ENCODE results near the gene LONRF2. TPM values are rescaled to one million over a fixed set of nuclear protein-coding genes. Genes with fewer than 3 reads are reported as not detected.

Gene LONRF2
- total RNA-seq, 1 donor from 2014 or later = 0.16 TPM

DNA sequence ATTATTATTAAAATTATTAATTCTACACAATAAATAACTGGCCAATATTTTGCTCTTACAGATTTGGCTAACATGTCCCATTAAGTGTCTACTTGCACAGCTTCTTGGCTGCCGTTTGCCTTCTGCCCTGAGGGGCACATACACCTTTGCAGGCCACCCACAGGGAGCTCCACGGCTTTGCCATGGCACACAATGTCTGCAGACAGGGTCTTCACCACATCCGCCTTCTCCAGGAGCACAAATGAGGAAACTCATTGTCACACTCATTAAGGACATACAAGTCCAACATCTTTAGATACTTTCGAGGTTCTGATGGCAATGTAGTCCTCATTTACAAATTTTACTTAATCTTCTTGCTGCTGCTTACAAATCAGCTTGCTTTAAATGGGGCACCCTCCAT is 45.6 kb downstream of the LONRF2 start:
- intact Hi-C loops (cut with micrococcal nuclease) = no loop called here

- intact Hi-C loops (cut with micrococcal nuclease) = no loop called here
These were observed 47.1 kb downstream of the LONRF2 start for GRCh38 chr2:100275200-100275589.

DNA sequence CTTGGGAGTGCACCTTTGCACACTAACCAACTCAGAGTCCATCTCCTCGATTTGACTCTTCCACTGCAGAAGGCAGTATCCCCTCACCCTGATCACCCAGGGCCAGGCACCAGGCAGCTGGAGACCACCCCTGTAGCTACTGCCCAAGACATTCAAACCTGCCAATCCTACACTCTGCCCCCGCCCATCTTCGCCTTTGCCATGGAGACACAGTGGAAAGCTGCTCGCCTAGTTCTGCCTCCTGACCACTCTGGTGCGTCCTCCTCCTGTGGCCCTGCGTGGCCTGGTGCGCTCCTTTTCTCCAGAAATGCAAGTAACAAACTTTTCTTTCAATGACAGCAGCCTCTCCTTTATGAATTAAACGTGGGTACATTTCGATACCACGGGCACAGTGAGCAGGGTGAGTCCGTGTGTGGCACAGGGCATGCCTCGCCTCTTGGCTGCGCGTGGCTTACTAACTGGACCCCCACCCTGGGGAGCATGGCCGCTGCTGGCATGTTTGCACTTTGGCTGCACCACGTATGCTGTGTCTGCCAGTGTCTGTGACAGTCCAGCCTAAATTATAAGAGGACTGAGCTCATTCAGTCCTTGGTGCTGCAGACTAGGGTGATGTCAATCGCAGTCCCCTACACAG is 47.6 kb downstream of the LONRF2 start:
- intact Hi-C loops (cut with micrococcal nuclease) = no loop called here

GRCh38 chr2:100274076-100274475 is 48.2 kb downstream of the LONRF2 start:
- intact Hi-C loops (cut with micrococcal nuclease) = no loop called here

GRCh38 chr2:100273387-100273786 is 48.9 kb downstream of the LONRF2 start:
- intact Hi-C loops (cut with micrococcal nuclease) = no loop called here

DNA sequence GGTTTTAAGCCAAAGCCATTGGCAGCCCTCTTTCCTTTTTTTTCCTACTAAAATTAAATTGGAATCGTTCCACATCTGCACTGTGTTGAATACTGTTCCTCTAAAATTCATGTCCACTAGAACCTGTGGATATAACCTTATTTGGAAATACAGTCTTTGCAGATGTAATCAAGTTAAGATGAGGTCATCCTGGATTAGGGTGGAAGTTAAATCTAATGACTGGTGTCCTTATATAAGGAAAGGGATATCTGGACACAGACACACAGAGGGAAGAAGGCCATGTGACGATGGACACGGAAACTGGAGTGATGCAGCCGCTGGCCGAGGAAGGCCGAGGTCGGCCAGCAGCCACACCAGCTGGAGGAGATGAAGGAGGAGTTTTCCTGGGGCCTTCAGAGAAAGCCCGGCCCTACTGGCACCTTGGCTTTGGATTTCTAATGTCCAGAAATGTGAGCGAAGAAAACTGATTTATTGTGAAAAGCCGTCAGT is 49.4 kb downstream of the LONRF2 start:
- intact Hi-C loops (cut with micrococcal nuclease) = no loop called here

DNA sequence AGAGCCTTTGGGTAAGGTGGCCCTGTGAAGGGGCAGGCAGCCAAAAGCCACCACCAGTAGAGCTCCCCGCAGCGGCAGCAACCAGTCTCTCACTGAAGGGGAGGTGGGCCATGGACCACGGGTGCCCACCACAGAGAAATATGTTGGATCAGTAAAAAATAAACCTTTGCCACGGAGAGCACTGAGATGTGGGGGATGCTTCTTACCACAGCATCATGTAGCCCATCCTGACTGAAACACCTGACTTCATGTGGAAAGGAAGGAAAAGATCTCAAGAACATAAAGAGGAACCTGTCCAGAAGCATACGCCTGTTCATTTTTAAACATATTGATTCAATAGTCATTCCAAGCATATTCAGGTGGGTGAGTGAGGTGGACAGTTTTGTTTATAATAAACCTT is 51.1 kb downstream of the LONRF2 start:
- intact Hi-C loops (cut with micrococcal nuclease) = no loop called here

DNA sequence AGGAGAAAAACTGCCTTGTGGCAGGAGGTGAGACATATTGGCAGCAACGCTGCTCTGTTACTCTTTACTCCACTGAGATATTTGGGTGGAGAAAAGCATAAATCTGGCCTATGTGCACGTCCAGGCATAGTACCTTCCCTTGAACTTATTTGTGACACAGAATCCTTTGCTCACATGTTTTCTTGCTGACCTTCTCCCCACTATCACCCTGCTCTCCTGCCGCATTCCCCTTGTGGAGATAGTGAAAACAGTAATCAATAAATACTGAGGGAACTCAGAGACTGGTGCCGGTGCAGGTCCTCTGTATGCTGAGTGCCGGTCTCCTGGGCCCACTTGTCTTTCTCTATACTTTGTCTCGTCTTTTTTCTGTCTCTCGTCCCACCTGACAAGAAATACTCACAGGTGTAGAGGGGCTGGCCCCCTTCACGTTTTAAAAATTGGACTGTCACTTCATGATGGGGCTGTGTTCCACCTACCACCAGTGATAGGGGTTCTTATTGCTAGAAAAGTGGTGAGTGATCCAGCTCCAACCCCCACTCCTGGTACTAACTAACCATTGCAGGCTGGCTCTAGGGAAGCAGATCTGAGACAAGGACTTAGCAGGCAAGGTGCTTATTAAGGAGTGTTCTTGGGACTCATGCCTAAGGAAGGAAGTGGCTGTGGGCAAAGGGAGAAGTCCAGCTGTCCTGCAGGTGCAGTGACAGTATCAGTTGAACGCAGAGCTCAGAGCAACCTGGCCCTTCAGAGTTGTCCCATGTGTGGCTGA is 51.7 kb downstream of the LONRF2 start:
- intact Hi-C loops (cut with micrococcal nuclease) = no loop called here

GRCh38 chr2:100269889-100270288 is 52.4 kb downstream of the LONRF2 start:
- intact Hi-C loops (cut with micrococcal nuclease) = no loop called here

DNA sequence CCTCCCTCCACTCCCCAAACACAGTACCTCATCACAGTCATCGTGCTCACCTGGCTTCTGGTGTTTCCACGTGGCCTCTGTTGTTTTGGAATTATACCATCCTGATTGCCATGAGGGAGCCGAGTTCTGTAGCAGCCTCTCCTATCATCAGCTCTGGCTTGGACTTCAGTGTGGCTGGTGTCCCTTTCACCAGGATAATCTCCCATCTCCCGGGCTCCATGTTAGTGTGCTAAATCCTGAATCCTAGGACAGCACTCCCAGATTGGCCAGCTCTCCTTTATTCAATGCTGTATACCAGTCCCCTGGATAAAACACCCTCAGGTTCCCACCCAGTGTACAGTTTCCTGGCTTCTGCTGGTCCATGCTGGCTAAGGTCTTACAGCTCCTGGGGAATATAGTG is 53.3 kb downstream of the LONRF2 start:
- intact Hi-C loops (cut with micrococcal nuclease) = no loop called here

- intact Hi-C loops (cut with micrococcal nuclease) = no loop called here
These were observed 54.5 kb downstream of the LONRF2 start for GRCh38 chr2:100267751-100268150.

DNA sequence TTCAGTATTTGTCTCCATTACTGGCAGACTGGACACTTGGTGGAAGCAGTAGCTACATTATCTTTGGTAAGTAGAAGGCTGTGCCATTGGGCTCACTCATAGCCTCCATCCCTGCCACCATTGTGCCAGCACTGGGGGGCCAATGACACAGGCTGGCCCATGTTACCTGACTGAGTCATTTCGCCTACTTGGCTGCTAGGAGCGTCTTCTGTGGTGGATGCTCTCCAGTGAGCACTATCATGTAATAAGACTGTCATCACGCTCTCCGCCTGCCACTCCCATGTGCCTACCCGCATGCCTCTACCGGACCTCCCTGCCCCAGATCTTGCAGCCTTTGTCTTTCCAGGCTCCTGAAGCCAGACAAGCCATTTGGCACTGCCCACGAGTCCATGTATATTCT is 56.2 kb downstream of the LONRF2 start:
- intact Hi-C loops (cut with micrococcal nuclease) = no loop called here

- intact Hi-C loops (cut with micrococcal nuclease) = no loop called here
These were observed 57.1 kb downstream of the LONRF2 start for GRCh38 chr2:100265226-100265625.

GRCh38 chr2:100264651-100265050 is 57.6 kb downstream of the LONRF2 start:
- intact Hi-C loops (cut with micrococcal nuclease) = loop anchor here (5.0 kb wide), 1 partner anchor 707 kb away; no protein-coding TSS in a partner anchor

GRCh38 chr2:100264121-100264520 is 58.2 kb downstream of the LONRF2 start:
- intact Hi-C loops (cut with micrococcal nuclease) = loop anchor here (5.0 kb wide), 1 partner anchor 707 kb away; no protein-coding TSS in a partner anchor

DNA sequence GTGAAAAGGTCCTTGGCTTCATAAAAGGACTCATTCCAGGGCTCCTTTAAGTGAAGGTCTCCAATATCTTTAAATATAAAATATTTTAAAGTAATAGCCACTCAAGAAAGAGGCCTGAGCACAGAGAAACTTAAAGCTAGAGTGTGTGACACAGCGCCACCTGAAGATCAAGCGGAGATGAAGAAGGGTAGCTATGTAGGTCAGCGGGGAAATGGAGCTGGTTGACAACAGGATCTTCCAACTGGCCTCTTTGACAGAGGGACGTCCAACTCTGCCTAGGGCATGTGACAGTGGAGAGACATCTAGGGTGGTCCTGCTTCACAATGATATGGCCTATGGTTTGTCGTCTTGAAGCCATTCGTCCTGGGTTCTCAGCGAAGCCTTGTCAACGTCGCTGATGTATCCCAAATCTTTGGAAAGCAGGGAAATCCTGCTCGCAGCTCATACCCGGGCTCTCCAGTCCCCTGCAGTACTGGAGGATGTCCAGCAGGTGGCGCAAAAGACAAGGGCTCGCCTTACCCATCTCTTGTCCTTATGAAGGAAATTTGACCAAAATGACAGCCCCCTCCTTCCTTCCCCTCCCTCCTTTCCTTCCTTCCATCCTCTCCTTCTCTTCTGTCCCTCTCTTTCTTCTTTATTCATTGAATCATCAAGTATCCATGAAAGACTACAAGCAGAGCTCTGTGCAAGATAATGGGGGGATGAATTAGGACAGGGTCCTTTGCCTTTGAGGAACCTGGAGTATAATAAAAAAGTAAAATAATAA is 59.6 kb downstream of the LONRF2 start:
- intact Hi-C loops (cut with micrococcal nuclease) = loop anchor here (1.0 to 5.0 kb wide), 3 partner anchors 29 to 705 kb away; no protein-coding TSS in a partner anchor

- intact Hi-C loops (cut with micrococcal nuclease) = loop anchor here (5.0 kb wide), 1 partner anchor 705 kb away; no protein-coding TSS in a partner anchor
These were observed 60.3 kb downstream of the LONRF2 start for GRCh38 chr2:100262046-100262445.

DNA sequence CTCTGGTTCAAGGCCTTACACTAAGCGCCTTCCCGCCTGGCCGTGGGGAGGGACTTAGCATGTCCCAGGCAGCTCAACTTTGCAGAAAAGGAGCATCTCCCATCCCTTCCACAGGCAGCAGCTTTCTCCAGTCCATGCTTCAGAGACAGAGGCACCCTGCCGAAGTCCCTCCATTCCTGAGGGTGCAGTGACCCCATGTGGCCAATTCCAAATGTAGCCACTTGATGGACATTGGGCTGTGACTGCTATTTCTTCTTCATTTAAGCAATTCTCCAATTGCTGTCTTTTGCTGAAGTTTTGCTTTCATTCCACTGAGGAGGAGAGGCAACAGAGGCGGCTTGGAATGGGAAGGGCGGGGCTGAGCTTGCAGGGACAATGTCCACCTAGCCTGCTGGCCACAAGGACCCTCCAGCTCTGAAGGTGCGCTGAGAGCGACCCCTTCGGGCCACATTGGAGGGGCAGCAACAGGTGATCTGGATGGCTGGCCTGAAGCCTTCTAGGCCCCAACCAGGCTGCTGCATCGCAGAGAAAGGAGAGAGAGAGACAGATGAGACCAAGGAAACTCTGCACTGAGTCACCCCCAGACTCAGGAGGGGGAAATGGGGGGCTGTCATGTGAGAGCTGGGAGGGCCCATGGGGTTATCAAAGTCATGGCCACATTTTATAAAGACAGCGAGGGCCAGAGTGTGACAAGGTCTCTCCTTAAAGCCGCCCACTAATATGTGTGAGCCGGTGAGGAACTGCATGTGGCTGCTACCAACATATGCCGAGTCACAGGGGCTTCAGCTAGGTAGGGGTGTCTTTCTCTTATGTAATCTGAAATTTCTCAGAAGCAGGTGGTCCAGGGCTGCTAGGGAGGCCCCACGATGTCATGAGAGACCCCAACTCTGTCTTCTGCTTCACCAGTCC is 61.3 kb downstream of the LONRF2 start:
- intact Hi-C loops (cut with micrococcal nuclease) = loop anchor here (5.0 kb wide), 1 partner anchor 704 kb away; no protein-coding TSS in a partner anchor

GRCh38 chr2:100259106-100259505 is 63.2 kb downstream of the LONRF2 start:
- intact Hi-C loops (cut with micrococcal nuclease) = no loop called here

DNA sequence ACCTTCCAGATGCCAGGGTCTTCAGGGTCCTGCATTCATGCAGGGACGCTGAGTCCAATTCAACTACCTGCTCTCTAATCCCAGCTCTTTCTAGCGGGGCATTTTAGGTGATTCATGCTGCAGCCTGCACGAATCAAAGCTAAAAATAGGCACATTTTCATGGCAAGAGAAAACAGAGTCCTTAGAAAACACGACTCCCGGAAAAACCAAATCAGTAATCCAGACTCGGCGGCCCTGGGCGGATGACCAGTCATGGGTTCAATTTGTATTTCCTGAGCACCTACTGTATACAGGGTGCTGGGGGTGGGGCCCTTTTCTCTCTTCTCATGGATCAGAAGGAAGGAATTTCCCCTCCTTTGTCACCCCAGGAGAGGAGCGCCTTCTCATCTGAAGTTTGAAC is 64.4 kb downstream of the LONRF2 start:
- intact Hi-C loops (cut with micrococcal nuclease) = no loop called here

- intact Hi-C loops (cut with micrococcal nuclease) = no loop called here
These were observed 65.5 kb downstream of the LONRF2 start for GRCh38 chr2:100256849-100257248.

Measured in T-helper 2 cell treated with Interferon-gamma antibody and Interleukin-4, amounts not matched to agents 100 ng/mL and 5 ng/mL, for 36 hours (primary cell).